Measurements from ENCODE around the gene SPG7.

GRCh38 chr16:89564476-89565255 lies 56.5 kb downstream of the SPG7 start:
- TF ChIP-seq, protein P1, sequence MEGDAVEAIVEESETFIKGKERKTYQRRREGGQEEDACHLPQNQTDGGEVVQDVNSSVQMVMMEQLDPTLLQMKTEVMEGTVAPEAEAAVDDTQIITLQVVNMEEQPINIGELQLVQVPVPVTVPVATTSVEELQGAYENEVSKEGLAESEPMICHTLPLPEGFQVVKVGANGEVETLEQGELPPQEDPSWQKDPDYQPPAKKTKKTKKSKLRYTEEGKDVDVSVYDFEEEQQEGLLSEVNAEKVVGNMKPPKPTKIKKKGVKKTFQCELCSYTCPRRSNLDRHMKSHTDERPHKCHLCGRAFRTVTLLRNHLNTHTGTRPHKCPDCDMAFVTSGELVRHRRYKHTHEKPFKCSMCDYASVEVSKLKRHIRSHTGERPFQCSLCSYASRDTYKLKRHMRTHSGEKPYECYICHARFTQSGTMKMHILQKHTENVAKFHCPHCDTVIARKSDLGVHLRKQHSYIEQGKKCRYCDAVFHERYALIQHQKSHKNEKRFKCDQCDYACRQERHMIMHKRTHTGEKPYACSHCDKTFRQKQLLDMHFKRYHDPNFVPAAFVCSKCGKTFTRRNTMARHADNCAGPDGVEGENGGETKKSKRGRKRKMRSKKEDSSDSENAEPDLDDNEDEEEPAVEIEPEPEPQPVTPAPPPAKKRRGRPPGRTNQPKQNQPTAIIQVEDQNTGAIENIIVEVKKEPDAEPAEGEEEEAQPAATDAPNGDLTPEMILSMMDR (IDR thresholded peaks at IDR 0.05), result no peak
- no peak for TF ChIP-seq POLR2A (IDR thresholded peaks at IDR 0.05)
